ENCODE data around the gene CCL1. TPM values are rescaled to one million over a fixed set of nuclear protein-coding genes. Genes with fewer than 3 reads are reported as not detected.

CCL1 gene
- total RNA-seq, 1 experiment from 2014 or later = not detected

GRCh38 chr17:34321964-34322363 is 41.1 kb downstream of the CCL1 start:
- Histone ChIP-seq H2BK12ac (ENCODE audit: insufficient read length, low read depth, low read length) (no peak overlapping the region), H2AFZ (ENCODE audit: low read length) (no peak overlapping the region), H3K9ac (ENCODE audit: extremely low read depth, insufficient read length, low read length) (no peak overlapping the region), H3K23ac (ENCODE audit: insufficient read length, low read depth, low read length) (no peak overlapping the region), H3K14ac (ENCODE audit: insufficient read depth, low read length) (no peak overlapping the region), H2AK5ac (ENCODE audit: insufficient read length, low read length) (no peak overlapping the region), H2BK5ac (ENCODE audit: insufficient read length, low read length) (no peak overlapping the region), H3K23me2 (ENCODE audit: insufficient read length, low read depth, low read length, poor library complexity, severe bottlenecking) (no peaks in the 10 kb centered on the region), H3K4me2 (ENCODE audit: insufficient read depth, insufficient read length, low read length) (no peak overlapping the region), H3K4me1 (ENCODE audit: insufficient read depth, low read length) (no peaks in the 10 kb centered on the region), H3K27ac (ENCODE audit: insufficient read length, low read depth, low read length) (no peak overlapping the region), H3K56ac (ENCODE audit: insufficient read length, low read depth, low read length) (no peak overlapping the region), H3K9me3 (ENCODE audit: control insufficient read depth, low read depth, low read length) (no peaks in the 10 kb centered on the region), H2BK20ac (ENCODE audit: low read depth, low read length, poor library complexity, severe bottlenecking) (no peak overlapping the region), H3K27me3 (ENCODE audit: insufficient read depth, low read length) (no peaks in the 10 kb centered on the region), H3K79me1 (ENCODE audit: insufficient read depth, low read depth, low read length, poor library complexity, severe bottlenecking) (no peaks in the 10 kb centered on the region), H3K18ac (ENCODE audit: insufficient read length, low read depth, low read length) (no peak overlapping the region), H3T11ph (ENCODE audit: low read length) (no peak overlapping the region), H3K4ac (ENCODE audit: low read depth, low read length) (no peak overlapping the region), H4K91ac (ENCODE audit: insufficient read length, low read depth, low read length) (no peak overlapping the region), H4K20me1 (ENCODE audit: control insufficient read depth, insufficient read depth, insufficient read length) (no peaks in the 10 kb centered on the region), H2BK120ac (ENCODE audit: low read depth, low read length, poor library complexity, severe bottlenecking) (no peak overlapping the region), H4K8ac (replicated peaks; ENCODE audit: insufficient read length, low read depth, low read length) (no peak overlapping the region), H3K79me2 (ENCODE audit: insufficient read depth, low read length) (no peaks in the 10 kb centered on the region), H4K5ac (ENCODE audit: insufficient read length, low read depth, low read length) (no peak overlapping the region), H2BK15ac (ENCODE audit: low read depth, low read length) (no peak overlapping the region)
- no peaks in the 10 kb centered on the region for H3K36me3 Mint-ChIP-seq (ENCODE audit: insufficient read depth in 1 of 3, low read depth in 3 of 3)
- no peak overlapping the region for H3K4me3 Mint-ChIP-seq
- peaks cover 0 to 3% of the 10 kb centered on the region in 2 experiments; a peak in 1 of 5 replicates for H3K9me3 Mint-ChIP-seq
- DNase-seq = no peak
- H3K27ac Mint-ChIP-seq = no peak overlapping the region
- no peak for TF ChIP-seq CTCF (conservative IDR thresholded peaks at IDR 0.05)
- H3K4me1 Mint-ChIP-seq = no peaks in the 10 kb centered on the region
- peaks cover 16% of the 10 kb centered on the region for H3K27me3 Mint-ChIP-seq (ENCODE audit: low read depth)

All from H9 (cell line).